Activated T-helper 2 cell treated with anti-CD3 and anti-CD28 coated beads, Interferon-gamma antibody, Interleukin-2, Interleukin-4, amounts not matched to agents 10 μg/mL and 5 μg/mL and 100 μg/mL, durations not matched to agents 14 hours and 24 hours and 36 hours (primary cell): ENCODE measurements around the gene TCF12. TPM values are rescaled to one million over a fixed set of nuclear protein-coding genes. Genes with fewer than 3 reads are reported as not detected.

Experiments
- DNase-seq: peaks from one replicate; pipeline ENCODE4 v3.0.0; 2021; ENCODE audit warnings: low spot score
- H3K27ac Mint-ChIP-seq: one replicate; pipeline ENCODE4 v1.8.0; 2021; ENCODE audit warnings: mixed read lengths
- H3K27me3 Mint-ChIP-seq: one replicate; pipeline ENCODE4 v1.8.0; 2021; ENCODE audit warnings: low read depth, mixed read lengths
- H3K36me3 Mint-ChIP-seq: one replicate; pipeline ENCODE4 v1.8.0; 2021; ENCODE audit warnings: low read depth, mixed read lengths
- H3K4me1 Mint-ChIP-seq: one replicate; pipeline ENCODE4 v1.8.0; 2021; ENCODE audit warnings: low read depth, mixed read lengths
- H3K4me3 Mint-ChIP-seq: one replicate; pipeline ENCODE4 v1.8.0; 2021; ENCODE audit warnings: low read depth, mild to moderate bottlenecking, moderate library complexity, mixed read lengths
- H3K9me3 Mint-ChIP-seq: one replicate; pipeline ENCODE4 v1.8.0; 2021; ENCODE audit warnings: mixed read lengths
- intact Hi-C: fragments of 100-400 bp; cut with micrococcal nuclease; formaldehyde crosslinking; loops from one replicate; pipeline ENCODE4 v1.15.1; 2023
- total RNA-seq: library from RNA; stranded (reverse); gene quantifications from 2 replicates; pipeline ENCODE4 v1.2.3, GENCODE V29; 2022

Gene TCF12
- total RNA-seq, 1 donor from 2014 or later, result 70.7 TPM

DNA sequence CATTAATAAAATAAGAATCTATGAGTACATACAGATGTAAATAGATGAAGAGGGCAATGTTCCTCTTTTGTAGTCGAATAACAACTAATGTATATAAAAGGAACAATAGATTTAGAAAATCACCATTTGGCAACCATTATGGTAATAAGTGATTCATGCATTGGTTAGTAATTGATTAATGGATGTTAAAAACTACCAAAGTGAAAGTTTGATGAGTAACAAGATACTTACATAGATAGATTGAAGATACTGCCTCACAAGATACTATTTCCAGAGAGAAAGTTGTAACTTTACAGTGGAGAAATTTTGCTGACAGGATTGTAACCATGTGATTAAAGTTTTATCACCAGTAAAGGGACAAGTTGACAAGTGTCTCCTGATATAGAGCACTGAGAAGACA lies 55.0 kb downstream of the TCF12 start:
- intact Hi-C loops, result no loop called here
- peaks cover 25% of the 10 kb centered on the region for H3K4me1 Mint-ChIP-seq
- H3K4me3 Mint-ChIP-seq, result no peak overlapping the region
- H3K27ac Mint-ChIP-seq, result no peak overlapping the region
- no peak for DNase-seq
- no peaks in the 10 kb centered on the region for H3K36me3 Mint-ChIP-seq
- no peaks in the 10 kb centered on the region for H3K27me3 Mint-ChIP-seq
- H3K9me3 Mint-ChIP-seq, result no peaks in the 10 kb centered on the region

DNA sequence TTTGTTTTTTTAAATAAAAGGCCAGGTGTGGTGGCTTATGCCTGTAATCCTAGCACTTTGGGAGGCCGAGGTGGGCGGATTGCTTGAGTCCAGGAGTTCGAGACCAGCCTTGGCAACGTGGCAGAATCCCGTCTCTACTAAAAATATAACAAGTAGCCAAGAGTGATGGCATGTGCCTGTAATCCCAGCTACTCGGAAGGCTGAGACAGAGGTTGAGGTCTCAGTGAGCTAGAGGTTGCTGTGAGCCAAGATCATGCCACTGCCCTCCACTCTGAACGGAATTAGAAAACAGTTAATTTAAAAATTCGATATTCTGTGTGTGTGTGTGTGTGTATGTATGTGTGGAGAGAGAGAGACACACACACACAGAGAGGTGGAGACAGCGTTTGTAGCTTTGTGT lies 58.8 kb downstream of the TCF12 start:
- intact Hi-C loops, result no loop called here
- Mint-ChIP-seq H3K4me1 (peaks cover 22% of the 10 kb centered on the region), H3K4me3 (no peak overlapping the region), H3K9me3 (no peaks in the 10 kb centered on the region), H3K36me3 (no peaks in the 10 kb centered on the region), H3K27ac (no peak overlapping the region), H3K27me3 (no peaks in the 10 kb centered on the region)
- DNase-seq, result no peak

DNA sequence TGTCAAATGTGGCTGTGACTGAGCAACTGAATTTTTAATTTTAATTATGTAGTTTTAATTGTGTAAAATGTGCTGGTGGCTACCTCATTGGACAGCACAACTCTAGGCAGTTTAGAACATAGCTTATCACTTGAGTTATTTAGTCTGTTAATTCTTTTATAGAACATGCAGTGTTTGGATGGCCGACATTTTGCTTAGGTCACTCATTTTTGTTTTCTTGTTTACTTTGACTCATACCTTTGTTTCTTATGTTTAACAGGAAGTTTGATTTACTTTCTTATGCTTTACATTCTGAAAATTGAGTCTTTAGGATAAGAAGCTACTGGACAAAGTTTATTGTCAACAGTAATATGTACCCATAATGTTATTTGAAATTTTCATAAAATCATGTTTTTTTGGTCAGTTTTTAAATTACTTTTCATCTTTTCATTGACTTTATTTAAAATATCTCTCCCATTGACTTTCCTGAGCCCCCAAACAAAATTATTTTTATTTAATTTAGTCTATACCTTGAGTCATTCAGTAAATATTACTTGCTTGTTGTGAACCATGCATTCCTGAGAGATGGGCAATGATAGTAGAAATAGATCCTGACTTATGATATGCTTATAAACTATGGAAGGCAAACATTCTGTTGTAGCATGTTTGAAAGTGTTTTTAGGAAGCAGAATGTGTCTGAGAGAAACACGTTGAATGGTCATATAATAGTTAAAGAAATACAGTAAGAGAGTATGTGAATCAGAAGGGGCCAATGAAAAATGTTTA lies 60.6 kb downstream of the TCF12 start:
- intact Hi-C loops, result no loop called here
- Mint-ChIP-seq H3K4me1 (peaks cover 16% of the 10 kb centered on the region), H3K4me3 (no peak overlapping the region), H3K36me3 (no peaks in the 10 kb centered on the region), H3K27ac (no peak overlapping the region), H3K9me3 (no peaks in the 10 kb centered on the region), H3K27me3 (no peaks in the 10 kb centered on the region)
- no peak for DNase-seq

DNA sequence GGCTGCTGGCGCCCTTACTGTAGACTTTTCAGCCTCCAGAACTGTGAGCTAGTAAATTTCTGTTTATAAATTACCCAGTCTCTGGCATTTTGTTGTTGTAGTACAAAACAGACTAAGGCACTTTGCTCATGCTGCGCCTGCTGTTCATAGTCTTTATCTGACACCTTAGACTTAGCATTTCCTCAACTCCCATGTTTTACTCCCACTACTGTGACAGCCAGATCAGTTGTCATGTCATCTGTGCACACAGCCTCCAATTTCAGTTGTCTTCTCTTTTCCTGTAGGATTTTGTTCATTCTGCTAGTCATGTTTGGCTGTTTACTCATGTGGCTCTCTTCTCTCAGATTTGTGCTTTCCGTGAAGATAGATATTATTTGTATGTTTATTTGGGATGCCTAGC lies 62.0 kb downstream of the TCF12 start:
- Mint-ChIP-seq H3K9me3 (no peaks in the 10 kb centered on the region), H3K27ac (no peak overlapping the region), H3K4me3 (no peak overlapping the region), H3K36me3 (no peaks in the 10 kb centered on the region), H3K27me3 (no peaks in the 10 kb centered on the region), H3K4me1 (peaks cover 27% of the 10 kb centered on the region)
- intact Hi-C loops, result no loop called here
- DNase-seq, result no peak

DNA sequence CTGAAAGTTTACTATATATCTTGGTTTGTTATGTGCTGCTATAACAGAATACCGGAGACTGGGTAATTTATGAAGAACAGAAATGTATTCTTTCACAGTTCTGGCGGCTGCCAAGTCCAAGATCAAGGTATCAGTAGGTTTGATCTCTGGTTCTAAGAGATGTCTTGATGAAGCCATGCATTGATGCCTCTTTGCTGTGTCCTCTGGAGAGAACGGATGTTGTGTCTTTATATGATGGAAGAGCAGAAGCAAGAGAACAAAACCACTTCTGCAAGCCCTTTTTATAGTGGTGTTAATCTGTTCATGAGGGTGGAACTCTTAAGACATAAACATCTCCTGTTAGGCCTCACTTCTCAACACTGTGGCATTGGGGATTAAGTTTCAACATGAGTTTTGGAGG lies 62.7 kb downstream of the TCF12 start:
- H3K4me1 Mint-ChIP-seq, result peaks cover 31% of the 10 kb centered on the region
- intact Hi-C loops, result no loop called here
- H3K9me3 Mint-ChIP-seq, result no peaks in the 10 kb centered on the region
- no peaks in the 10 kb centered on the region for H3K36me3 Mint-ChIP-seq
- DNase-seq, result no peak
- H3K4me3 Mint-ChIP-seq, result no peak overlapping the region
- no peak overlapping the region for H3K27ac Mint-ChIP-seq
- H3K27me3 Mint-ChIP-seq, result no peaks in the 10 kb centered on the region

DNA sequence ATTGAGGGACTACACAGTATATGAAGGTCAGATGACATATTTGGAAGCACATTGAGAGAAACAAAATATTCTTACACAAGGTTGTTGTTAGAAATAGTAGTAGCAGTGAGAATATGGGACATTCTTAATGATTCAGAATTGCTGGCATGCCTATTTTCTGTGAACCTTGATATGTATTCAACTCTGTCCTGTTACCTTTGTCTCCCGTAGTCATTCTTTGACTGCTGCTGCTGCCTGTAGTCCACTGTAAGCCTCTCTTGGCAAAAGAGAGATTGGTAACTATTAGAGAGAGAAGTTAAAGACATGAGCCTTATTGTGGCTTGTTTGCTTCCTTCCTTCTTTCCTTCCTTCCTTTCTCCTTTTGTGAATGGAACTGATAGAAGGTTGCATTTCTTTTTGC lies 64.5 kb downstream of the TCF12 start:
- H3K27ac Mint-ChIP-seq, result no peak overlapping the region
- H3K4me1 Mint-ChIP-seq, result peaks cover 35% of the 10 kb centered on the region
- DNase-seq, result no peak
- H3K27me3 Mint-ChIP-seq, result no peaks in the 10 kb centered on the region
- H3K9me3 Mint-ChIP-seq, result no peaks in the 10 kb centered on the region
- intact Hi-C loops, result no loop called here
- H3K36me3 Mint-ChIP-seq, result no peaks in the 10 kb centered on the region
- no peak overlapping the region for H3K4me3 Mint-ChIP-seq

DNA sequence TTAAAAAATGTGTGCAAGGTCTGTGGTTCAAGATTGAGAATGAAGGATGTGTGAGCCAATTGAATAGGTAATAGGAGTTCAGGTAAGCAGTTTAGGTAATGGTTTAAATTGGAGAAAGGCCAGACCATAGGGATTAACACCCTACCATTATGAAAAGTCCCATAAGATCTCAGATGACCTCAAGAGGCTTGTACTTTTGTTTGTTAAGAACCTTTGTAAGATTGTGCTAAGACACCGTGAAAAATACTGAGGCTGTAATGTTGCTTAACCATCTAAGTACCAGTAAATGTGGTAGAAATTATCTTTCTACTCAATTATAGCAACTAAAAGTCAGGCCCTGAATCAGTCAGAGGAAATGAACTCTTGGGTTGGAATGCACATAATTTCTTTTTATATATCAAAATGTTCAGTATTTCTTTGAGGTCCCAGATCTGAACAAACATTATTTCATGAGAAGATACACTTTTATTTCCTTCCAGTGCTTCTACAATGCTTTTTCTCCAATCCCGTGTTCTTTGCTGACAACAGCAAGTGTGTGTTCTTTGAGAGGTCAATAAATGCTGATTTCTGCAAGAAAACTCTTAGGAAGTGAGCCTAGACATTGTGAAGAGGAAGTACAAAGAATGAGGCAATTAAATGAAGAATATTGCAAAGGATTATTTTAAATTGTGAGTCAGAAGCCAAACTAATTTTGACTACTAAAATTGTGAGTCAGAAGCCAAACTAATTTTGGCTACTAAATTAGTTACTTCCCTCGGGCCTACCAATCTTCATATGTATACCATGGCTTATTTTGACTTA lies 66.4 kb downstream of the TCF12 start:
- intact Hi-C loops, result no loop called here
- Mint-ChIP-seq H3K4me3 (no peak overlapping the region), H3K27ac (no peak overlapping the region), H3K27me3 (no peaks in the 10 kb centered on the region), H3K9me3 (no peaks in the 10 kb centered on the region), H3K36me3 (no peaks in the 10 kb centered on the region), H3K4me1 (peaks cover 46% of the 10 kb centered on the region)
- DNase-seq, result no peak

DNA sequence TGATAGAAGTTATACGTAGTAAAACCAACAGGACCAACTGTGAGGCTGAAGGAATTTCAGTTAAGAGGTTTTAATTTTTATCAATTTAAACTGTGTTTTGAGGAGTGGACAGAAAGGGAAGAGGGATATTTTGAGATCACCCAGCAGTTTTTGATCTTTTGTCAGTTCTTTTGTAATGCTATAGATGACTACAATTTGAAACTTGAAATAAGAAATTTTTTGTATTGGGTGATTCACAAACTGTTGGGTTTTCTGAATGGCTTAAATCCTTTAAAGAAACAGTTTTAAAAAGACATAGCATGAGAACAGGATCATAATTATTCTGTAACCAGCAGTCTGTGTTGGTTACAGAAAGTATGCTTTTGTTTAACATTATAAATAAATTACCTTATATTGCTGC lies 67.4 kb downstream of the TCF12 start:
- H3K4me1 Mint-ChIP-seq, result peaks cover 44% of the 10 kb centered on the region
- no peaks in the 10 kb centered on the region for H3K9me3 Mint-ChIP-seq
- H3K27ac Mint-ChIP-seq, result no peak overlapping the region
- DNase-seq, result no peak
- H3K27me3 Mint-ChIP-seq, result no peaks in the 10 kb centered on the region
- no peak overlapping the region for H3K4me3 Mint-ChIP-seq
- intact Hi-C loops, result no loop called here
- H3K36me3 Mint-ChIP-seq, result no peaks in the 10 kb centered on the region

DNA sequence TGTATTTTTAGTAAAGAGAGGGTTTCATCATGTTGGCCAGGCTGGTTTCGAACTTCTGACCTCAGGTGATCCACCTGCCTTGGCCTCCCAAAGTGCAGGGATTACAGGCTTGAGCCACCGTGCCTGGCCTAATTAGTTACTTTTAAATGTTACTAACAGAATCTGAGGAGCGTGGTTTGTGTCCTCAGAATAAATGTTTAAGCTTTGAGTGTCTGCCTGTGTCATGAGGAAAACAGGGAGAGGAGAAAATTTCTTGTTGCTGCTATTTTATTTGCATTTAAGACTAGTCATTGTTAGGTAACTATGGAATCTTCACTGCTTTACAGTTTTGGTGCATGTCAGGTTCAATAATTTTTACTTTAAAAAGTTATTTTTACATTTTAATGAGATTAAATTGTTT lies 68.8 kb downstream of the TCF12 start:
- peaks cover 40% of the 10 kb centered on the region for H3K4me1 Mint-ChIP-seq

DNA sequence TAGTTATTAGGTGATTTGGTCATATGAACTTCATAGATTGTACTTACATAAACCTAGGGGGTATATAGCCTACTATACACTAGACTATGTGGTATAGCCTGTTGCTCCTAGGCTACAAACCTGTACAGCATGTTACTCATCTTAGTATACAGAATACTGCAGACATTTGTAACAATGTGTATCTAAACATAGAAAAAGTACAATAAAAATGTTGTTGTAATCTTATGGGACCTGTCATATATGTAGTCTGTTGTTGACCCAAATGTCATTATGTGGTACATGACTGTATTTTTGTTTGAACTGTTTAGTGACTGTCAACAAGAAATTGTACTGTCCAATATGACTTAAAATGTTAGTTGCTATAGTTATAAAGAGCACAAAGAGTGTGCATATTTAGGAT lies 69.8 kb downstream of the TCF12 start:
- Mint-ChIP-seq H3K4me3 (no peak overlapping the region), H3K4me1 (peaks cover 34% of the 10 kb centered on the region), H3K27me3 (no peaks in the 10 kb centered on the region), H3K9me3 (no peaks in the 10 kb centered on the region), H3K36me3 (peaks cover 10% of the 10 kb centered on the region), H3K27ac (no peak overlapping the region)
- intact Hi-C loops, result loop anchor here (2.0 kb wide), 1 partner anchor 23 kb away; no protein-coding TSS in a partner anchor
- no peak for DNase-seq

More for the DNA sequence above, 68.8 kb downstream of the TCF12 start:
- DNase-seq, result no peak
- Mint-ChIP-seq H3K27ac (no peak overlapping the region), H3K27me3 (no peaks in the 10 kb centered on the region), H3K36me3 (peaks cover under 1% of the 10 kb centered on the region), H3K4me3 (no peak overlapping the region), H3K9me3 (no peaks in the 10 kb centered on the region)
- intact Hi-C loops, result no loop called here

DNA sequence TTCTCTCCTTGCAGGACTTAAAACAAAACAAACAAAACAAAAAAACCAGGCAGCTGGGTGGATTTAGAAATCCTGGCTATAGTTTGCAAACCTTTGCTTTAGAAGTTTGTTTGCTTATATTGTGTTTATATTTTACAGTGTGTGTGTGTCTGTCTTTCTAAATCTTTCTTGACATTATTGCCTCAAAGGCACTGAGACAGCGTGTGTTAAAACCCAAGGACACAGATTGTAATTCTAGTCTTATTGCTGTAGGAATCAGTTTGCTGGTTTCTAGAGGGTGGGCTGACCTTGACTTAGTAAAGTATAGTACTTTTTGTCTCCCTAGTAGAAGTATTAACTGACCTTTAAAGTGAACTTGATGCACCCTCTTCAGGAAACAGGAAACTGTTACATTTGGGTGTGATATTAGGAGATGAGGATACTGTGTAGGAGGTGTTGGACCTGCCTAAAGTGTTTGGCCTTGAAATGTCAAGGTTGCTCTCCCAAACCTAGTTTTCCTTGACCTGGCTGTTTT lies 71.0 kb downstream of the TCF12 start:
- intact Hi-C loops, result loop anchor here (2.0 kb wide), 1 partner anchor 25 kb away; no protein-coding TSS in a partner anchor
- no peak overlapping the region for H3K27ac Mint-ChIP-seq
- no peak for DNase-seq
- H3K36me3 Mint-ChIP-seq, result peaks cover 23% of the 10 kb centered on the region
- no peak overlapping the region for H3K4me3 Mint-ChIP-seq
- no peaks in the 10 kb centered on the region for H3K9me3 Mint-ChIP-seq
- peaks cover 32% of the 10 kb centered on the region for H3K4me1 Mint-ChIP-seq
- H3K27me3 Mint-ChIP-seq, result no peaks in the 10 kb centered on the region

DNA sequence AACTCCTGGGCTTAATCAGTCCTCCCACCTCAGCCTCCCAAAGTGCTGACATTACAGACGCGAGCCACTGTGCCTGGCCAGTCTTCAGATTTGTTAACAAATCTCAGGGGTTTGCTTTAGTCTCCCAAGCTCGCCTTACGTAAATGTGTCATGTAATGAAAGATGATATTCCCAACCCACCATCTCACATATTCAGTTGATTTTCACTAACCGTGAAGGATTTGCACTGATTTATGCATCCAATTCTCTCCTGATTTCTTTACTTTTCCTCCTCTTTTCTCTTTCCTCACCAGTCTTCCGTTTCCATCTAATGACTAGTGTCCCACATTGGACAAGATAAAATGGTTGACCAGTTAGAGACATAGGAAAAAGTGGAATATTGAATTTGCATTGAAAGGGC lies 72.6 kb downstream of the TCF12 start:
- no peak overlapping the region for H3K27ac Mint-ChIP-seq
- H3K36me3 Mint-ChIP-seq, result peaks cover 33% of the 10 kb centered on the region
- H3K4me1 Mint-ChIP-seq, result peaks cover 20% of the 10 kb centered on the region
- no peak for DNase-seq
- no peaks in the 10 kb centered on the region for H3K9me3 Mint-ChIP-seq
- H3K4me3 Mint-ChIP-seq, result no peak overlapping the region
- intact Hi-C loops, result no loop called here
- H3K27me3 Mint-ChIP-seq, result no peaks in the 10 kb centered on the region

DNA sequence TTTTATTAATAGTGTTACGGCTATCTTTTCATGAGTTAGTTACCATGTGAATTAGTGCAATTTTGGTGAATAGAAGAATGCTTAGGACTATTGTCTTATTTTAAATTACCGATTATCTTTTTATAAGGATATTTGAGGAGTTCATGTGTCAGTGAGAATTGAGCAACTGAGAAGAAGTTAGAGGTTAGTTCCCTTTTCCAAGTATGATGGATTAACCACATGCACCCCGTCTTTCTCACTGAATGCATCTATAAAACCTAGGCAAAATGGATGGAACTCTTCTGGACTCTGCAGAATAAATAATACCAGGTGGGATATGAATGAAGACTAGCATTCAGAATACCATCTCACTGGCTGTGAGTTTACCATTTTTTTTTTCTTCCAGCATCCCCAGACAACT lies 74.3 kb downstream of the TCF12 start:
- peaks cover 38% of the 10 kb centered on the region for H3K36me3 Mint-ChIP-seq
- no peak overlapping the region for H3K4me3 Mint-ChIP-seq
- H3K27ac Mint-ChIP-seq, result no peak overlapping the region
- no peak for DNase-seq
- no peaks in the 10 kb centered on the region for H3K9me3 Mint-ChIP-seq
- intact Hi-C loops, result no loop called here
- no peaks in the 10 kb centered on the region for H3K27me3 Mint-ChIP-seq
- H3K4me1 Mint-ChIP-seq, result peaks cover 17% of the 10 kb centered on the region
